Activated T-helper 1 cell treated with anti-CD3 and anti-CD28 coated beads, Interleukin-2, amount 50 U/mL, for 16 hours (primary cell): ENCODE results near the gene QRICH1.

ENCODE experiments used
- DNase-seq, 2 donors: peaks; one replicate each; pipeline ENCODE4 v3.0.0-alpha.2; 2020; ENCODE audit warnings: low read depth in 1 of 2, low spot score in 1 of 2

Gene QRICH1

GRCh38 chr3:48999085-48999858, 94.6 kb downstream of the QRICH1 start:
- no peak for DNase-seq

GRCh38 chr3:48997714-48998637, 95.9 kb downstream of the QRICH1 start:
- DNase-seq, result no peak

- no peak for DNase-seq
Observed at GRCh38 chr3:48997102-48997635, 96.7 kb downstream of the QRICH1 start.

GRCh38 chr3:48996640-48997039, 97.2 kb downstream of the QRICH1 start:
- DNase-seq, result no peak

- DNase-seq, result no peak
Observed at GRCh38 chr3:48993834-48994233, 100.0 kb downstream of the QRICH1 start.

- no peak for DNase-seq
Observed at GRCh38 chr3:48991851-48992545, 101.9 kb downstream of the QRICH1 start.

- no peak for DNase-seq
Observed at GRCh38 chr3:48990636-48991469, 103.0 kb downstream of the QRICH1 start.

GRCh38 chr3:48989796-48990635, 103.9 kb downstream of the QRICH1 start, which contains the start of gene P4HTM:
P4HTM (plus strand) TSS chr3:48990241; CDS start chr3:48990257, 16 bp downstream.
- peak; percentile 42 to 65 for DNase-seq

GRCh38 chr3:48989126-48989795, 104.6 kb downstream of the QRICH1 start:
- no peak for DNase-seq

- no peak for DNase-seq
Observed at GRCh38 chr3:48985831-48986376, 108.0 kb downstream of the QRICH1 start.

- DNase-seq, result no peak
Observed at GRCh38 chr3:48984663-48985062, 109.2 kb downstream of the QRICH1 start.

- no peak for DNase-seq
Observed at GRCh38 chr3:48983096-48983495, 110.8 kb downstream of the QRICH1 start.

- DNase-seq, result no peak
Observed at GRCh38 chr3:48982686-48983085, 111.2 kb downstream of the QRICH1 start.

- DNase-seq, result no peak
Observed at GRCh38 chr3:48982016-48982415, 111.9 kb downstream of the QRICH1 start.

- DNase-seq, result no peak
Observed at GRCh38 chr3:48980295-48980694, 113.6 kb downstream of the QRICH1 start.
